Neural cell (in vitro differentiated cells): Measurements from ENCODE around the gene DHRS3.

Experiments used
- POLR2AphosphoS5 ChIP-seq: IDR thresholded peaks from 2 replicates; pipeline ENCODE4 v1.6.1; 2012
- TAF1 ChIP-seq: IDR thresholded peaks from 2 replicates; pipeline ENCODE4 v1.6.1; 2012; ENCODE audit warnings: low read depth

DNA sequence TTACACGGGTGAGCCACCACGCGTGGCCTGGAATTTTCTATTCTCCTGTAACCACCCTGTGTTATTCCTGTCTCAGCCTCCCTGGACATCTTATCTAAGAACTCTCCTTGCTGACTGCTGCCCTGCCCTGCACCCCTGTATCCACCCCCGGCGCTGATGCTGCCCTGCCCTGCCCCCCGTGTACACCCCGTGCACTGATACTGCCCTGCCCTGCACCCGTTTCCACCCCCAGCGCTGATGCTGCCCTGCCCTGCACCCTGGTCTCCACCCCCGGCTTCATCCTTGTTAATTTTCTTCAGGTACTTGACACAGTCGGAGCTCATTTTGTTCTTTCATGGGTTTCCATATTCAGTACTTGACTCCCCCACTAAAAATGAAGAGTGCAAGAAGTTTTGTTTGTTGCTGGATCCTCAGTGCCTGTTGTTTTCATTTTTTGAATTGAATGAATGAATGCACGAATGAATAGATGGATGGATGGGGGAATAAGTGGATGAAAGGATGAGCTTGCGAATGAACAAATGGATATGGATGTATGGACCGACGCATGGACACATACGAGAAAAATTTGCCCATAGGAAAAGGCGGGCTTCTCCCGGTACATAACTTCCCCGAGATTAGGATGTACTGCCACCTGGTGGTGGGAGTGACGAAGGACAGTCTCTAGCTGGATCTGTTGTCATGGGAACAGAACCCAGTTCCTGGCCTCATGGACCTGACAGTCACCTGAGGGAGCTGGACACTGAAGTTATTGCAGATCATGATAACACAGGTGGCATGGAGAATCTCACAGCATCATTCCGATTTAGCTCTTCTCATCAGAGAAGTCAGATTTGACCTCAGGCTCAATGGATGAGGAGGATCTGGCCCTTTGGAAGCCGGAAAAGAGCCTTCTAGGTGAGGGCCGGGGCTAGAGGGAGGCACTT lies 40.8 kb upstream of the DHRS3 start:
- TF ChIP-seq POLR2AphosphoS5 (no peak), TAF1 (no peak)
